ENCODE data around the gene UNC80.

The UNC80 gene

DNA sequence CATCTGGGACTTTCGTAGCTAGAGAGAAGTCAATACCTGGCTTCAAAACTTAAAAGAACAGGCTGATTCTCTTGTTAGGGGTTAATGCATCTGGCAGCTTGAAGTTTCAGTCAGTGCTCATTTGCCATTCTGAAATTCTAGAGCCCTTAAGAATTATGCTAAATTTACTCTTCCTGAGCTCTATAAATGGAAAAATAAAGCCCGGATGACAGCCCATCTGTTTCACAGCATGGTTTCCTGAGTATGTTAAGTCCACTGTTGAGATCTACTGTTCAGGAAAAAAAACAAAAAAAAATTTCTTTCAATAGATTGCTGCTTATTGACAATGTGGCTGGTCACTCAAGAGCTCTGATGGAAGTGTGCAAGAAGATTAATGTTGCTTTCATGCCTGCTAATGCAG lies 129.5 kb downstream of the UNC80 start:
- TF ChIP-seq, protein P1, sequence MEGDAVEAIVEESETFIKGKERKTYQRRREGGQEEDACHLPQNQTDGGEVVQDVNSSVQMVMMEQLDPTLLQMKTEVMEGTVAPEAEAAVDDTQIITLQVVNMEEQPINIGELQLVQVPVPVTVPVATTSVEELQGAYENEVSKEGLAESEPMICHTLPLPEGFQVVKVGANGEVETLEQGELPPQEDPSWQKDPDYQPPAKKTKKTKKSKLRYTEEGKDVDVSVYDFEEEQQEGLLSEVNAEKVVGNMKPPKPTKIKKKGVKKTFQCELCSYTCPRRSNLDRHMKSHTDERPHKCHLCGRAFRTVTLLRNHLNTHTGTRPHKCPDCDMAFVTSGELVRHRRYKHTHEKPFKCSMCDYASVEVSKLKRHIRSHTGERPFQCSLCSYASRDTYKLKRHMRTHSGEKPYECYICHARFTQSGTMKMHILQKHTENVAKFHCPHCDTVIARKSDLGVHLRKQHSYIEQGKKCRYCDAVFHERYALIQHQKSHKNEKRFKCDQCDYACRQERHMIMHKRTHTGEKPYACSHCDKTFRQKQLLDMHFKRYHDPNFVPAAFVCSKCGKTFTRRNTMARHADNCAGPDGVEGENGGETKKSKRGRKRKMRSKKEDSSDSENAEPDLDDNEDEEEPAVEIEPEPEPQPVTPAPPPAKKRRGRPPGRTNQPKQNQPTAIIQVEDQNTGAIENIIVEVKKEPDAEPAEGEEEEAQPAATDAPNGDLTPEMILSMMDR (conservative IDR thresholded peaks at IDR 0.05; ENCODE audit: low read length): no peak
- DNase-seq (ENCODE audit: low read depth): no peak
- no peak overlapping the region for H3K4me3 ChIP-seq (ENCODE audit: low read length)

DNA sequence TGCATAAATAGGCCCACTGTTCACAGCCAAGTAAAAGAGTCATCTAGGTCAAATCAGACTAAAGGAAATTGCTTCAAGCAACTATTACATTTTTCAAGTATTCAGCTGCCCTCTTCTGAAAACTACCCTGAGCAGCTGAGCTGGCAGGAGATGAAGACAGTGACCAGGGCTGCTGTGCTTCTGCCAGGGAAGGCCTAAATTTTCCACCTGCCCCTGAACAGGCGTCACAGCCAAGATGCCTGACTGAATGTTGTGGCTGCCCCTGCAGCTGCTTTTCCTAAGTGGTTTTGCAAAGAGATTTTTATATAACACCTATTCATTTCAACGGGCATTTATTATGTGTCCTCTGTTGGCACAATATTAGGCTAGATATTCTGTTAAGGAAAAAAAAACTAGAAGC lies 134.1 kb downstream of the UNC80 start:
- TF ChIP-seq, protein P1 (conservative IDR thresholded peaks at IDR 0.05; ENCODE audit: low read length): no peak
- DNase-seq (ENCODE audit: low read depth): no peak
- H3K4me3 ChIP-seq (ENCODE audit: low read length): no peak overlapping the region

DNA sequence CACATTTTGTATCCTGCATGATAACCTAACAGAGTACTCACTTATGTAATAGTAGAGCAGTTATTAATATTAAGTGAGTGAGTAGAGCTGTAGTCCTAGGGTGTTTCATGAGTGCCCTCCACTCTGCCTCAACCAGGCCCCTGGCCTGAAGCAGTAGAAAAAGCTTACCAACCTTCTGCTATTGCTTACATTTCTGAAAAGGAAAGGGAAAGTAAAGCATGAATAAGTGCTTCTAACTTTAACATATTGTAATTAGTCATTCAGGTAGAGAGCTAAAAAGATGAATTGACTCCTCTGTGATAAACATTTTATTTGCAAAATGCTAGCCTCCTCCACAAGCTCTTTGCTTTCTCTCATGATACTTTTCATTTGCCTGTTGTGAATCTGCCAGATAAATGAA lies 136.1 kb downstream of the UNC80 start:
- no peak overlapping the region for H3K4me3 ChIP-seq (ENCODE audit: low read length)
- TF ChIP-seq, protein P1 (conservative IDR thresholded peaks at IDR 0.05; ENCODE audit: low read length): no peak
- DNase-seq (ENCODE audit: low read depth): no peak

DNA sequence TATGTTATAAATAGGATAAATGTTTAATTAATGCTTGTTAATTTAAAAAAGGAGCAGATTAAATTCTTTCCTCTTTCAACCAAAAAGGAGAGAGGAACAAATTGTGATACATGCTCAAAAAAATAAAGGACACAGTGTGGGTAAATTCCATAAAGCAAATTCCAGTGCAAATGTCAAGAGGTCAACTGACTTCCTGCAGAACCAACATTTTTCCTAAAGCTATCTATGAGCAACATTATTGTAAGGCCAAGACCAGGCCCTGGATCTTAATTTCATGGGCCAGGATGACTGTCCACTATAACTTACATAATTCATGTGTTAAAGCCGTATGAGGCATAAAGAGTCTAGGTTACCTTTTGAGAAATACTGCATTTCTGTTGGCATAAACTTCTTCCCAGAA lies 136.9 kb downstream of the UNC80 start:
- TF ChIP-seq, protein P1 (conservative IDR thresholded peaks at IDR 0.05; ENCODE audit: low read length): no peak
- DNase-seq (ENCODE audit: low read depth): no peak
- H3K4me3 ChIP-seq (ENCODE audit: low read length): no peak overlapping the region

DNA sequence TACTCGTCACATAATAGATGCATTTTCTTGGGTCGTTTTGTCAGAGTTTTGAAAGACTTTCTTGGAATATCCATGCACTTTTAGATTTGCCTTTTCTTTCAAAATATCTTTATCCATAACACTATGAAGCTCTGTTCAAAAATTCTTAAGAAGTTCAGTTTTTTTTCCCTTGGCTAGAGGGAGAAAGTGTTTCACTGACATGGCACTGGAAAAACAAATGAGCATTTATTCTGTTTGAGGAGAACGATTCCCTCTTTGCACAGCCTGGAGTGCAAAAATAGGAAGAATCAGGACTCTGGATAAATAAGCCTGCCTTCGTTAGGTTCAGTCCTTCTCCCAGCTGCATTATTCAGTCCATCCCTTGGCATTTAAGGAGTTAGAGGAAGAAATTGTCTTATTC lies 139.9 kb downstream of the UNC80 start:
- H3K4me3 ChIP-seq (ENCODE audit: low read length): no peak overlapping the region
- DNase-seq (ENCODE audit: low read depth): no peak
- TF ChIP-seq, protein P1 (conservative IDR thresholded peaks at IDR 0.05; ENCODE audit: low read length): no peak

DNA sequence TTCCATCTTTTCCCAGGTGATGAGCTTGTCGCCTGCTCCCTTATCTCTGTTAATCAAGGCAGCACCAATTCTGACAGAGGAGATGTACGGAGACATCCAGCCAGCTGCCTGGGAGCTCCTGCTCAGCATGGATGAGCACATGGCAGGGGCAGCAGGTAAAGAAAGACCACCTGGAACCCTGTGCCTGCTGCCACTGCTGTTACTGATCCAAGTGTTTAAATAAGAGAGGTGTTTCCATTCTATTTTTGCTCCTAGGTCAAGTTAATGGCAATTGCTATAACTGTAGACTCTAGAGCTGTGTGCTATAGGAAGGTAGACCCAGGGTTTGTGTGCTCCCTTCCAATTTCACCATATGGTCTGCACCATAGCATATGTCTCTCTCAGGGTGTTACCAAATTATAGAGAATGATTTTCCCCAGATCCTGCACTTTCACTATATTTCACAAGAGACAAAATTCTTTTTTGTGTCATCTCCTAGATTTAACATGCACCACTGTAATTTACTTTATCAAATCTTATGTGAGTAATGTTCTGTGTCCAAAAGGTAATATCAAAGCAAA lies 142.2 kb downstream of the UNC80 start:
- no peak overlapping the region for H3K4me3 ChIP-seq (ENCODE audit: low read length)
- DNase-seq (ENCODE audit: low read depth): no peak
- TF ChIP-seq, protein P1 (conservative IDR thresholded peaks at IDR 0.05; ENCODE audit: low read length): no peak

DNA sequence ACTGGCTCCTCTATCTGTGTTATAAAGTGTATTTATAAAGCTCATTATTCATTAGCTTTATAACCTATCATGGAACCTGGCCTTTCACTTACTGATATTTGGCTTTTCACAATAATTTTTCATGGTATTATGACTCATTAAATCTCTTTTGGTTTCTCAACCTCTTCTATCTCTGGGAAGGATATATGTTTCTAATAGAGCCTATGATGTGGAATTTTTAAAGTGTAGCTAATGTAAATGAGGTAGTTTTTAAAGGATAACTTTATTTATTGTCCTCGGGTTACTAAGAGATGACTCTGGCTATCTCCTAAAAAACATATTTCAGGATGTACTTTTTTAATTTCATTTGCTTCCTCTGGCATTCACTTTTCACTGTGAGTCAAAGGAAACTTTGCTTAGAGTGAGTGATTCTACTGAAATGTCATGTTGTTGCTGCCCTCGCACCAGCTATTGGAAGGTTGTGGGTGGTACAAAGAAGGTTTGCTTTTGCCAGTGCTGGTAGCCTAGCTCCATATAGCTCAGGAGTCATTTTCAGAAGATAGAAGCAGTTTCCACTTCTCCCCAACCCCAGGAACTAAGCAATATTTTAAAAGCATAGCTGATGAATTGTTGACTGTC lies 145.6 kb downstream of the UNC80 start:
- no peak for DNase-seq (ENCODE audit: low read depth)
- no peak overlapping the region for H3K4me3 ChIP-seq (ENCODE audit: low read length)
- TF ChIP-seq, protein P1 (conservative IDR thresholded peaks at IDR 0.05; ENCODE audit: low read length): no peak

Measured in AG10803 (cell line).